ENCODE measurements around the gene POLR3G. TPM values are rescaled to one million over a fixed set of nuclear protein-coding genes. Genes with fewer than 3 reads are reported as not detected.

The POLR3G gene
- total RNA-seq, 1 donor from 2014 or later = 0.52 TPM

- Histone ChIP-seq H3K27me3 (ENCODE audit: control insufficient read depth in 3 of 3, insufficient read depth in 3 of 3, low read length in 3 of 3) (no peaks in the 10 kb centered on the region), H3K4me1 (ENCODE audit: control insufficient read depth in 3 of 3, insufficient read depth in 3 of 3, low read length in 3 of 3) (peaks cover 9 to 20% (median 10%) of the 10 kb centered on the region in 3 donors), H3K9ac (ENCODE audit: low read depth in 1 of 3, low read length in 3 of 3) (no peak overlapping the region), H3K4me3 (ENCODE audit: low read length in 3 of 3) (peak overlapping the region in 1 of 3 donors; percentile 96), H3K27ac (ENCODE audit: low read depth, low read length) (no peak overlapping the region), H3K9me3 (ENCODE audit: control insufficient read depth in 3 of 3, low read length in 3 of 3) (no peaks in the 10 kb centered on the region), H3K36me3 (ENCODE audit: control insufficient read depth in 3 of 3, insufficient read depth in 3 of 3, low read length in 3 of 3) (no peaks in the 10 kb centered on the region)
Observed at GRCh38 chr5:90475436-90475980, 844 bp downstream of the POLR3G start.

DNA sequence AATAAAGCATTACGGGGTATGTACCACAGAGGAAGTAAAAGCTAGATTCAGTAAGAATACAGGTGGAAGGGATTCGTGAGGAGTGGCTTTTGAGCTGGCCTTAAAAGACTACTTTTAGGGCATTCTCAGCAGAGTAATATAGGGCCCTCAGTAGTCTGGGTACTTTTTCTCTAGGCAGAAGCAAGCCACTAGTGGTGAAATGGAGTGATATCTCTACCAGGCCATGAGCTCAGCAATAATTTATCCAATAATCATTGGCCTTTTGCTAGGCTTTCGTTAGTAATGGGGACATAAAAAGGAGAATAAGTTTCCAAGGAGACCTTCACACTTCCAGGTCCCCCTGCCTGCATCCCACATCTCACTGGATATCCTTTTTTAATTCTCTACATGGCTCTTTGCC lies 1.7 kb downstream of the POLR3G start:
- Histone ChIP-seq H3K27me3 (ENCODE audit: control insufficient read depth in 3 of 3, insufficient read depth in 3 of 3, low read length in 3 of 3) (no peaks in the 10 kb centered on the region), H3K9me3 (ENCODE audit: control insufficient read depth in 3 of 3, low read length in 3 of 3) (no peaks in the 10 kb centered on the region), H3K36me3 (ENCODE audit: control insufficient read depth in 3 of 3, insufficient read depth in 3 of 3, low read length in 3 of 3) (no peaks in the 10 kb centered on the region)

GRCh38 chr5:90477073-90477472 lies 2.4 kb downstream of the POLR3G start:
- H3K4me1 ChIP-seq (ENCODE audit: control insufficient read depth in 3 of 3, insufficient read depth in 3 of 3, low read length in 3 of 3) = peaks cover 7 to 20% (median 9%) of the 10 kb centered on the region in 3 donors
- H3K9ac ChIP-seq (ENCODE audit: low read depth in 1 of 3, low read length in 3 of 3) = no peak overlapping the region
- H3K4me3 ChIP-seq (ENCODE audit: low read length in 3 of 3) = no peak overlapping the region
- H3K27me3 ChIP-seq (ENCODE audit: control insufficient read depth in 3 of 3, insufficient read depth in 3 of 3, low read length in 3 of 3) = no peaks in the 10 kb centered on the region
- no peaks in the 10 kb centered on the region for H3K36me3 ChIP-seq (ENCODE audit: control insufficient read depth in 3 of 3, insufficient read depth in 3 of 3, low read length in 3 of 3)
- H3K27ac ChIP-seq (ENCODE audit: low read depth, low read length) = no peak overlapping the region
- no peaks in the 10 kb centered on the region for H3K9me3 ChIP-seq (ENCODE audit: control insufficient read depth in 3 of 3, low read length in 3 of 3)

More for the DNA sequence above, 1.7 kb downstream of the POLR3G start:
- Histone ChIP-seq H3K4me1 (ENCODE audit: control insufficient read depth in 3 of 3, insufficient read depth in 3 of 3, low read length in 3 of 3) (peaks cover 9 to 20% (median 10%) of the 10 kb centered on the region in 3 donors), H3K9ac (ENCODE audit: low read depth in 1 of 3, low read length in 3 of 3) (no peak overlapping the region), H3K4me3 (ENCODE audit: low read length in 3 of 3) (no peak overlapping the region), H3K27ac (ENCODE audit: low read depth, low read length) (no peak overlapping the region)

DNA sequence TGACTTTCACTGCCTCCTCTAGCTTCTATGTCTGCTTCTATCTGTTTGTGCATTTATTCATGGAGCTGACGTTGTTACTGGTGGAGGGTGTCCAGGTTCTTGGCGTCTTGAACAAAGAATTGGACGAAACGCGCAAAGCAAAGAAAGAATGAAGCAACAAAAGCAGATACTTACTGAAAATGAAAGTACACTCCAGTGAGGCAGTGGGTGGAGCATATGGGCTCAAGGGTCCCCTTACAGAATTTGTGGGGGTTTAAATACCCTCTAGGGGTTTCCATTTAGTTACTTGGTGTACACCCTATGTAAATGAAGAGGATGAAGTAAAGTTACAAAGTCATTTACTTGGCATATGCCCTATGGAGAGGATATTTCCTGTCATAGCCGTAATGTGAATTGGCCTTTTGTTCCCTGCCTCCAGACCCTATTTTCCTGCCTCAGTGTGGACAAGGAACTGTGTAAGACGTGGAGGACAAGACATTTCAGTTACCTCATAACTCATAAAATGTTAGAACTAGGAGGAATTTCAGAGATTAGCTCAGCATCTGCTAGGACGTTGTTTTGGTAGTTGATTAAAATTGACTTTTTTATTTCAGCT lies 3.1 kb downstream of the POLR3G start:
- Histone ChIP-seq H3K27ac (ENCODE audit: low read depth, low read length) (no peak overlapping the region), H3K4me3 (ENCODE audit: low read length in 3 of 3) (no peak overlapping the region), H3K4me1 (ENCODE audit: control insufficient read depth in 3 of 3, insufficient read depth in 3 of 3, low read length in 3 of 3) (peaks cover 7 to 20% (median 9%) of the 10 kb centered on the region in 3 donors), H3K27me3 (ENCODE audit: control insufficient read depth in 3 of 3, insufficient read depth in 3 of 3, low read length in 3 of 3) (no peaks in the 10 kb centered on the region), H3K9me3 (ENCODE audit: control insufficient read depth in 3 of 3, low read length in 3 of 3) (no peaks in the 10 kb centered on the region), H3K36me3 (ENCODE audit: control insufficient read depth in 3 of 3, insufficient read depth in 3 of 3, low read length in 3 of 3) (no peaks in the 10 kb centered on the region), H3K9ac (ENCODE audit: low read depth in 1 of 3, low read length in 3 of 3) (peak overlapping the region in 1 of 3 donors; percentile 15)

- H3K9me3 ChIP-seq (ENCODE audit: control insufficient read depth in 3 of 3, low read length in 3 of 3) = no peaks in the 10 kb centered on the region
- no peaks in the 10 kb centered on the region for H3K27me3 ChIP-seq (ENCODE audit: control insufficient read depth in 3 of 3, insufficient read depth in 3 of 3, low read length in 3 of 3)
- no peak overlapping the region for H3K4me3 ChIP-seq (ENCODE audit: low read length in 3 of 3)
- H3K4me1 ChIP-seq (ENCODE audit: control insufficient read depth in 3 of 3, insufficient read depth in 3 of 3, low read length in 3 of 3) = peaks cover 0 to 4% (median 0%) of the 10 kb centered on the region in 3 donors
- no peak overlapping the region for H3K9ac ChIP-seq (ENCODE audit: low read depth in 1 of 3, low read length in 3 of 3)
- H3K36me3 ChIP-seq (ENCODE audit: control insufficient read depth in 3 of 3, insufficient read depth in 3 of 3, low read length in 3 of 3) = no peaks in the 10 kb centered on the region
- no peak overlapping the region for H3K27ac ChIP-seq (ENCODE audit: low read depth, low read length)
Observed at GRCh38 chr5:90479611-90480385, 5.1 kb downstream of the POLR3G start.

GRCh38 chr5:90480699-90481098 lies 6.0 kb downstream of the POLR3G start:
- no peaks in the 10 kb centered on the region for H3K4me1 ChIP-seq (ENCODE audit: control insufficient read depth in 3 of 3, insufficient read depth in 3 of 3, low read length in 3 of 3)
- no peak overlapping the region for H3K27ac ChIP-seq (ENCODE audit: low read depth, low read length)
- H3K9me3 ChIP-seq (ENCODE audit: control insufficient read depth in 3 of 3, low read length in 3 of 3) = no peaks in the 10 kb centered on the region
- H3K36me3 ChIP-seq (ENCODE audit: control insufficient read depth in 3 of 3, insufficient read depth in 3 of 3, low read length in 3 of 3) = no peaks in the 10 kb centered on the region
- no peak overlapping the region for H3K4me3 ChIP-seq (ENCODE audit: low read length in 3 of 3)
- H3K9ac ChIP-seq (ENCODE audit: low read depth in 1 of 3, low read length in 3 of 3) = no peak overlapping the region
- no peaks in the 10 kb centered on the region for H3K27me3 ChIP-seq (ENCODE audit: control insufficient read depth in 3 of 3, insufficient read depth in 3 of 3, low read length in 3 of 3)

DNA sequence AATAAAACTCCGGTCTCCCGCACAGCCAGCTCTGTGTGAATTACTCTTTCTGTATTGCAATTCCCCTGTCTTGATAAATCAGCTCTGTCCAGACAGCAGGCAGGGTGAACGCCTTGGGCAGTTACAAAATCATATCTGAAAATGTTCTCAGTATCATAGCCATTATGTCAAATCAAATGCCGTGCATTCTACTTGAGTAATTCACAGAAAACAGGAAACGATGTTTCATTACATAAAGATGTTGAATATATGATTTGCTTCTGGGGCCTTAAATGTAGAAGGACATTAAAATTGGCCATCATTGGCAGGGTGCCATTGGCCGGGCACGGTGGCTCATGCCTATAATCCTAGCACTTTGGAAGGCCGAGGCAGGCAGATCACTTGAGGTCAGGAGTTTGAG lies 8.5 kb downstream of the POLR3G start:
- Histone ChIP-seq H3K9ac (ENCODE audit: low read depth in 1 of 3, low read length in 3 of 3) (no peak overlapping the region), H3K4me1 (ENCODE audit: control insufficient read depth in 3 of 3, insufficient read depth in 3 of 3, low read length in 3 of 3) (no peaks in the 10 kb centered on the region), H3K4me3 (ENCODE audit: low read length in 3 of 3) (no peak overlapping the region), H3K27ac (ENCODE audit: low read depth, low read length) (no peak overlapping the region), H3K36me3 (ENCODE audit: control insufficient read depth in 3 of 3, insufficient read depth in 3 of 3, low read length in 3 of 3) (no peaks in the 10 kb centered on the region), H3K27me3 (ENCODE audit: control insufficient read depth in 3 of 3, insufficient read depth in 3 of 3, low read length in 3 of 3) (no peaks in the 10 kb centered on the region), H3K9me3 (ENCODE audit: control insufficient read depth in 3 of 3, low read length in 3 of 3) (no peaks in the 10 kb centered on the region)

- Histone ChIP-seq H3K4me1 (ENCODE audit: control insufficient read depth in 3 of 3, insufficient read depth in 3 of 3, low read length in 3 of 3) (no peaks in the 10 kb centered on the region), H3K36me3 (ENCODE audit: control insufficient read depth in 3 of 3, insufficient read depth in 3 of 3, low read length in 3 of 3) (no peaks in the 10 kb centered on the region), H3K4me3 (ENCODE audit: low read length in 3 of 3) (no peak overlapping the region), H3K27me3 (ENCODE audit: control insufficient read depth in 3 of 3, insufficient read depth in 3 of 3, low read length in 3 of 3) (no peaks in the 10 kb centered on the region), H3K9me3 (ENCODE audit: control insufficient read depth in 3 of 3, low read length in 3 of 3) (no peaks in the 10 kb centered on the region), H3K27ac (ENCODE audit: low read depth, low read length) (no peak overlapping the region), H3K9ac (ENCODE audit: low read depth in 1 of 3, low read length in 3 of 3) (no peak overlapping the region)
Observed at GRCh38 chr5:90484540-90484939, 9.9 kb downstream of the POLR3G start.

DNA sequence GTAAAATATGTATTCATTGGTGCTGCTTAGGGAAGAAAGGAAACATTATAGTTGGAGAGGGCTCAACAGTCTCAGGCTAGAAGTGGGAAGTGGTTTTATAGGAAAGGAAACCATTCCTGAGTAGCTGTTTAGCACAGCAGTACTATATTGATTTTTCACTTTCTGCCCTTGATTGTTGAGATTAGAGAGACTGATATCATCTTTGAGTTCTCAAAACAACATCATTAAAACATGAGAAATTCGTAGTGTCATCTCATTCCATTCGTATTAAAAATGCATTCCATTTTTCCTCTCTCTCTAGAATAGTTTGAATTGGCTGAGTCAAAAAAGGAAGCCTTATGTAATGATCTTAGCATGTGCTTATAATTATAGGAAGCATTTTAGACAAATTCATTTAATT lies 14.1 kb downstream of the POLR3G start:
- Histone ChIP-seq H3K9me3 (ENCODE audit: control insufficient read depth in 3 of 3, low read length in 3 of 3) (no peaks in the 10 kb centered on the region), H3K27me3 (ENCODE audit: control insufficient read depth in 3 of 3, insufficient read depth in 3 of 3, low read length in 3 of 3) (no peaks in the 10 kb centered on the region), H3K36me3 (ENCODE audit: control insufficient read depth in 3 of 3, insufficient read depth in 3 of 3, low read length in 3 of 3) (no peaks in the 10 kb centered on the region), H3K27ac (ENCODE audit: low read depth, low read length) (no peak overlapping the region), H3K9ac (ENCODE audit: low read depth in 1 of 3, low read length in 3 of 3) (no peak overlapping the region), H3K4me1 (ENCODE audit: control insufficient read depth in 3 of 3, insufficient read depth in 3 of 3, low read length in 3 of 3) (no peaks in the 10 kb centered on the region), H3K4me3 (ENCODE audit: low read length in 3 of 3) (no peak overlapping the region)

GRCh38 chr5:90494043-90494442 lies 19.4 kb downstream of the POLR3G start:
- no peaks in the 10 kb centered on the region for H3K9me3 ChIP-seq (ENCODE audit: control insufficient read depth in 3 of 3, low read length in 3 of 3)

More at GRCh38 chr5:90494043-90494442, 19.4 kb downstream of the POLR3G start:
- H3K4me1 ChIP-seq (ENCODE audit: control insufficient read depth in 3 of 3, insufficient read depth in 3 of 3, low read length in 3 of 3) = no peaks in the 10 kb centered on the region
- H3K9ac ChIP-seq (ENCODE audit: low read depth in 1 of 3, low read length in 3 of 3) = no peak overlapping the region
- no peak overlapping the region for H3K4me3 ChIP-seq (ENCODE audit: low read length in 3 of 3)
- H3K27me3 ChIP-seq (ENCODE audit: control insufficient read depth in 3 of 3, insufficient read depth in 3 of 3, low read length in 3 of 3) = no peaks in the 10 kb centered on the region
- H3K36me3 ChIP-seq (ENCODE audit: control insufficient read depth in 3 of 3, insufficient read depth in 3 of 3, low read length in 3 of 3) = no peaks in the 10 kb centered on the region
- H3K27ac ChIP-seq (ENCODE audit: low read depth, low read length) = no peak overlapping the region

All from skeletal muscle tissue (tissue), 4 donors.